KOPT-K1 (cell line): ENCODE results near the gene CUX1.

Source experiments
- H3K27ac ChIP-seq: fragments of 200-600 bp; sonication (generic); 2 replicates; pipeline ENCODE4 v1.5.1; 2016; ENCODE audit warnings: antibody characterized with exemption, mild to moderate bottlenecking, low read depth, low read length; ENCODE audit not compliant: poor library complexity, severe bottlenecking
- H3K36me3 ChIP-seq: fragments of 200-600 bp; sonication (generic); 2 replicates; pipeline ENCODE4 v1.5.1; 2017; ENCODE audit warnings: antibody characterized with exemption, mild to moderate bottlenecking, low read length, moderate library complexity; ENCODE audit not compliant: insufficient read depth
- H3K9me3 ChIP-seq: fragments of 200-600 bp; sonication (generic); 2 replicates; pipeline ENCODE4 v1.5.1; 2017; ENCODE audit warnings: antibody characterized with exemption, low read length, mild to moderate bottlenecking; ENCODE audit not compliant: insufficient read depth, poor library complexity, severe bottlenecking

The CUX1 gene

DNA sequence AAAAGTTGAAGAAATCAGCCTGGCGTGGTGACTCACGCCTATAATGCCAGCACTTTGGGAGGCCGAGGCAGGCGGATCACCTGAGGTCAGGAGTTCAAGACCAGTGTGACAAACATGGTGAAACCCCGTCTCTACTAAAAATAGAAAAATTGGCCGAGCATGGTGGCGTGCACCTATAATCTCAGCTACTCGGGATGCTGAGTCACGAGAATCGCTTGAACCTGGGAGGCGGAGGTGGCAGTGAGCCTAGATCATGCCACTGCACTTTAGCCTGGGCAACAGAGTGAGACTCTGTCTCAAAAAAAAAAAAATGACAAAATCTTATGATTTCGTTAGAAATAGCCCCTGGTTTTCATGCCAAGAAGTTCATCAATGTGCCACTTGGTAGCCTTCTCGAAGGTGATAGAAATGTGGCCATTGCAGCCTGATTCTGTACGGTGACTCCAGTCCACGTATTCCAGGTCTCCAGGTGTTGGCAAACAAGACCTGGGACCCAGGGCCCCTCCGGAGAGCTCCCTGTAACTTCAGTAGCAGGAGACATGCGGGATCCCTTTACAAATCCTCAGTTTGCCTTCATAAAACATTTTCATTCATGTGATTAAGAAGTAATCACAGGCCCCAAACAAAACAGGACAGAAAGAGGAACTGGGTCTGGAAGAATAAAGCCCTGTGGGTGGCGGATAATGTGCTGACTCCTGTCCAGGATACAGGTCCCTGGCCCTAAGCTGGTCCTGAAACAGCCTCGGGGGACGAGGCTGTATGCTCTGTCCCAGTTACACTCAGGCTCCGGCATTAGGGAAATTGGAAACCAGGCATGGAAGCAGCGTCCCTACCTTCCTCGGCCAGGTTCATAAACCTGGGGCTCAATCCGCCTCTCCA, 262.0 kb downstream of the CUX1 start:
- H3K27ac ChIP-seq: no peak overlapping the region

DNA sequence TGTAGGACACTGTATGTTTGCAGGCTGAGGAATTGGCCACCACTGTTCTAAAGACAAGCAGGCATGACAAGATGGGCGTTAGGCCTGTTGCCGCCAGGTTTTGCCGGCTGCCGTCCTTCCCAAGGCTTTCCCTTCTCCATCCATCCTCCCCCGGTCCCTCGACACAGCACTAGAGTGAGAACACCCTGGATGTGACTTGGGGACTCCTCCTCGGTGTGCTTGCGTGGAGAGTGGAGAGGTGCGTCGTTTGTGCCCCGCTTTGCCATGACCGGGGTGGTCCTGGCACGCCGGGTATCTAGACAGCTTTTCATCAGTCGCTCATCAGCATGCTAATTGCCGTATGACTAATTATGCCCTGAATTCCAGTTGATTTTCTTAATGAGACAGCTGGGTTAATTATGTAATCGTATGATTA, 262.6 kb downstream of the CUX1 start:
- Histone ChIP-seq H3K9me3 (peaks cover 36% of the 10 kb centered on the region), H3K27ac (no peak overlapping the region), H3K36me3 (peaks cover 63% of the 10 kb centered on the region)

More for the DNA sequence above, 262.0 kb downstream of the CUX1 start:
- Histone ChIP-seq H3K9me3 (peaks cover 29% of the 10 kb centered on the region), H3K36me3 (peaks cover 63% of the 10 kb centered on the region)

DNA sequence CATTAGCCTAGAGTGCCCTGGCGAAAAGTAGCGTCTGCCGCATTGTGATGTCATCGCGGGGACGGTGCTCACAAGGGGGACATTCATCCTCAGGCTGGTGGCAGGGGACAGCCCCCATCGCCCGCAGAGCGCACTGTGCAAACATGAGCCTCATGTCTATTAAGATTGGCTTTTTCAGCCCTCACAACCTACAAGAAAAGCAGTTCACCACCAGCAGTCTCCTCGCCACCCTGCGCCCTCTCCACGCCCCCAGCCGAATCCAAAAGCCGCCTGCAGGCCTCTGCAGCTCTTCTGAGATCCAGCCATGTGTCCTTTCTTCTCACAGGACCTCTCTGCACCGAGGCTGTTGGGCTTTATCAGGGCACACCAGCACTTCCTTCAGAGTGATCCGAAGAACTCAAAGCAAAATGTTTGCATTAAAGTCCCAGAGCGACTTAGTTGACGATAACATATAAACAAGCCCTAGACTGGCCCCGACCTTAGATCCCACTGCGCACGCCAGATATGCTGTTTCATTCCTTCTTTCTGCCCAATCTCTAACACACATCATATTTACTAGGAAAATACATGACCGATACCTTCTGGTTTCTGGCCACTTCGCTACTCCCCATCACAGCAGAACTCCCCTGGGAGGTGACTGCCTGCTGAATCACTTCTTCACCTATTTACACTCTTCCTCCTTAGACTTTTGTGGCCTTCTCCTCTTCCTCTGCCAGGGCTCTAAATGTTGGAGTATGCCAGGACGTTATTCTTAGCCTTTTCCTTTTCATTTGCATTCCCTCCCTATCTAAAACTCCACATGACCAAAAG, 263.2 kb downstream of the CUX1 start:
- peaks cover 42% of the 10 kb centered on the region for H3K9me3 ChIP-seq
- peaks cover 59% of the 10 kb centered on the region for H3K36me3 ChIP-seq

DNA sequence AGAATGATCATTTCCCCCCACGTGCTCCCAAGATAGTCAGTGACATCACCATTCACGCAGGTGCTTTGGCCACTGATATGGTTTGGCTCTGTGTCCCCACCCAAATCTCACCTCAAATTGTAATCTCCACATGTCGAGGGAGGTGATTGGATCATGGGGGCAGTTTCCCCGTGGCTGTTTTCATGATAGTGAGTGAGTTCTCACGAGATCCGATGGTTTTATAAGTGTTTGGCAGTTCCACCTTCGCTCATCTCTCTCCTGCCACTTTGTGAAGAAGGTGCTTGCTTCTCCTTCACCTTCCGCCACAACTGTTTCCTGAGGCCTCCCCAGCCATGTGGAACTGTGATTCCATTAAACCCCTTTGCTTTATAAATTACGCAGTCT, 263.8 kb downstream of the CUX1 start:
- H3K36me3 ChIP-seq: peaks cover 55% of the 10 kb centered on the region
- no peak overlapping the region for H3K27ac ChIP-seq
- peaks cover 46% of the 10 kb centered on the region for H3K9me3 ChIP-seq

More for the DNA sequence above, 263.2 kb downstream of the CUX1 start:
- H3K27ac ChIP-seq: no peak overlapping the region

DNA sequence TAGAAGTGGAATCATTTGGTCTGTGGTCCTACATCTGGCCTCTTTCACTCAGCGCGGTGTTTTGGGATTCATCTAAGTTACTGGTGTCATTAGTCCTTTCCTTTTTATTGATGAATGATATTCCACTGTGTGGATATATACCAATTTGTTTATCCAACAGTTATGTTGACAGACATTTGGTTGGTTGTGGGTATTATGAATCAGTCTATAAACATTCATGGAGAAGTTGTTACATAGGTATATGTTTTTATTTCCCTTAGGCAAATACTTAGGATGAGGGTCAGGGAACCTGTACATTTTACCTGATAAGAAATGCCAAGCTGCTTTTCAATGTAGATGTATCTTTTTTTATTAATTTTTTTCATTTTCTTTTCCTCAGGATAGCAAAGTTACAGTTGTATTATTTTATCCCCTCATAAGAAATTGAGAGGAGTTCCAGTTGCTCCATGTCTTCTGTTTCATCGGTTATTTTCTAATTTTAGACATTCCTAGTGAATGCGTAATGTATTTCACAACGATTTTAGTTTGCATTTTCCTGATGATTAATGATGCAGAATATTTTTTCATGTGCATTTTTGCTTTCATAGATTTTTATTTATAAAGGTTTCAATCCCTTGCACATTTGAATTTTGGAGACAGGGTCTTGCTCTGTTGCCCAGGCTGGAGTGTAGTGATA, 265.4 kb downstream of the CUX1 start:
- Histone ChIP-seq H3K36me3 (peaks cover 55% of the 10 kb centered on the region), H3K9me3 (peaks cover 57% of the 10 kb centered on the region), H3K27ac (no peak overlapping the region)

DNA sequence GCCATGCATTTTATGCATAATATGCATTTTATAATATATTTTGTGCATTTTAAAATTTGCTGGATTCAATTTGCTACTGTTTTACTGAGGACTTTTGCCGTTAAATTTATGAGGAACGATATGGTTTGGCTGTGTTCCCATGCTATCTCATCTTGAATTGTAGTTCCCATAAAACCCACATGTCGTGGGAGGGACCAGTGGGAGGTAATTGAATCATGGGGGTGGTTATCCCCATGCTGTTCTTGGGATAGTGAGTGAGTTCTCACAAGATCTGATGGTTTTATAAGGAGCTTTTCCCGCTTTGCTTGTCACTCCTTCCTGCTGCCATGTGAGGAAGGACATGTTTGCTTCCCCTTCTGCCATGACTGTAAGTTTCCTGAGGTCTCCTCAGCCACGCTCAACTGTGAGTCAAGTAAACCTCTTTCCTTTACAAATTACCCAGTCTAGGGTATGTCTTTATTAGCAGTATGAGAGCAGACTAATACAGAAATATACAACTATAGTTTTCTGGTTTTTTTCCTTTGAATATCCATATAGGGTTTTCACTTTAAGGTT, 267.9 kb downstream of the CUX1 start:
- Histone ChIP-seq H3K9me3 (peaks cover 79% of the 10 kb centered on the region), H3K27ac (no peak overlapping the region), H3K36me3 (peaks cover 41% of the 10 kb centered on the region)

DNA sequence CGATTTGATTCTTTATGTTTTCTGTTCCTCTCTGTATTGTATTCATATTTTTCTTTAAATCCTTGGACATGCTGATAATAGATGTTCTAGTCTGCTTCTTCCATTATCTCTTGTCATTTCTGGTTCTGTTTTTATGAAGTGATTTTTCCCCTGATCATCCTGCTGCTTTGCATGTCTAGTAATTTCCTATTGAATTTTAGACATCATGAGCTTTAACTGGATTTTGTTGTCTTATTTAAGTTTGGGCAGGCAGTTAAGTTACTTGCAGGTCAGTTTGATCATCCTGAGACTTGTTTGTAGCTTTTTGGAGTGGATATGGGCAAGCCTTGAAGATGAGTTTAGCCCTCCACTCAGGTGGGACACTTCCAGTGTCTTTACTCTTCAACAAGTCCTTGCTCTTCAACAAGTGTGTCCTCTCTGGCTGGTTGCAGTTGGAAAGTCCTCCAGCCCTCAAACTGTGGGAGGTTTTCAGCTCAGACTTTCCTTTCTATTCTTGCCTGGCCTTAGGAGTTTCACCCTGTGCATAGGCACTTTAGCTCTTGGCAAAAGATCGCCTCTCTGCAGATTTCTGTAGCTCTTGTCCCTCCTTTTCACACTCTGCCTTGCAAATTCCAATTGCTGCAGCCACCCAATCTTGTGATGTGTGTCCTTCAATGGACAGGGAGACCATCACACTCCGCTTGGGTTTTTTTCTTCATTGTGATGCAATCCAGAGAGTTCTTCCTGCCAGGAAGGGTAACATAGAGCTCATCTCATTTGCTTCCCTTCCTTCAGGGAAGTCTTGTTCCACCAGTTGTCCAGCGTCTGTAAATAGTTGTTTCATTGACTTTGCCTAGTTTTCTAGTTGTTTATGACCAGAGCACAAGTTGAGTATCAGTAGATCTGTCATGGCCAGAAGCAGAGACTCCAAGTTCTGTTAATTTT, 272.0 kb downstream of the CUX1 start:
- Histone ChIP-seq H3K36me3 (peaks cover 8% of the 10 kb centered on the region), H3K27ac (no peak overlapping the region), H3K9me3 (peaks cover 49% of the 10 kb centered on the region)

DNA sequence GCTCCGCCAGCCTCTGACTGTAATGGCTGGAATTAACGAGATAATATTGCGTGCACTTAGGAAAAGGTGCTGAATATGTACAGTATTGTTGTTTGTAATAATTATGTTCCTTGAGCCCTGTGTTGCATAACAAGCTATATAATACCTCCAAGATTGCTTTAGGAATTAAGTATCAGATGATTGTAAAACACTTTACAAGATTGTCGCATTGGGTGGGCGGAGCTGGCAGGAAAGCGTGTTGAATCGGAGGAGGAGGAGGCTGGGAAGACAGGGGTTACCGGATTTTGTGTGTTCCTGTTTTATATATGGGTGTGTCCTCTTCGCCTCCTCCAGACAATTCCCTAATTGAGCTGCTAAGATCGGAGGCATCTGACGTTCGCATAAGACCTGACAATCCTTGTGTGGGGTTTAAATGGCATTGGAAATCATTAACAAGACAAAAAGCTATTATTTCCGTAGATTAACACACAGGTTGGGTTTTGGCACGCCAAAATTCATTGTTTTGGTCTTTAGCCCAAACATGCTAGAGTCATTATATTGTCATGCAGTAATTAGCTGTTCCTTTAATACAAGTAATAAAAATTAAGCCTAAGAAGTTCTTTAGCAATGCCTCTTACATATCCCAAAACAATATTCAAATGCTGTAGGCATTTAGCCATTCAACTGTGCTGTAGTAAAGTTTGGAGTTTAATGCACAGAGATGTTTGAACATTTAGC, 276.3 kb downstream of the CUX1 start:
- Histone ChIP-seq H3K36me3 (peaks cover 20% of the 10 kb centered on the region), H3K9me3 (peaks cover 13% of the 10 kb centered on the region), H3K27ac (no peak overlapping the region)

DNA sequence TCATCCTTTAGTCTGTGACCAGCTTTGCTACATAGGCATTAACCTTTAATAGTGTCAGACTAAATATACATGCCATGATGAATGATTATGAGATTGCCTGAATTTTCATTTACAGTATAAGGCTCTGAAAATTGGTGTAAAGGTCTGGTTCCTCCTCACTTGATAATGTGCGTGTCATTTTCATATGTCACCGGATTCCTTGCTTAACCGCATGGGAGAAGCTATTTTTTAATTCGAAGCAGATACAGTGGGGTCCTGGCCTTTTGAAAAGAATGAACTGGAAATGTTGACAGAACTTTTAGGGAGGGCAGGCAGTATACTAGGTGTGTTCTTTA, 276.9 kb downstream of the CUX1 start:
- Histone ChIP-seq H3K36me3 (peaks cover 25% of the 10 kb centered on the region), H3K9me3 (peaks cover 8% of the 10 kb centered on the region), H3K27ac (no peak overlapping the region)

DNA sequence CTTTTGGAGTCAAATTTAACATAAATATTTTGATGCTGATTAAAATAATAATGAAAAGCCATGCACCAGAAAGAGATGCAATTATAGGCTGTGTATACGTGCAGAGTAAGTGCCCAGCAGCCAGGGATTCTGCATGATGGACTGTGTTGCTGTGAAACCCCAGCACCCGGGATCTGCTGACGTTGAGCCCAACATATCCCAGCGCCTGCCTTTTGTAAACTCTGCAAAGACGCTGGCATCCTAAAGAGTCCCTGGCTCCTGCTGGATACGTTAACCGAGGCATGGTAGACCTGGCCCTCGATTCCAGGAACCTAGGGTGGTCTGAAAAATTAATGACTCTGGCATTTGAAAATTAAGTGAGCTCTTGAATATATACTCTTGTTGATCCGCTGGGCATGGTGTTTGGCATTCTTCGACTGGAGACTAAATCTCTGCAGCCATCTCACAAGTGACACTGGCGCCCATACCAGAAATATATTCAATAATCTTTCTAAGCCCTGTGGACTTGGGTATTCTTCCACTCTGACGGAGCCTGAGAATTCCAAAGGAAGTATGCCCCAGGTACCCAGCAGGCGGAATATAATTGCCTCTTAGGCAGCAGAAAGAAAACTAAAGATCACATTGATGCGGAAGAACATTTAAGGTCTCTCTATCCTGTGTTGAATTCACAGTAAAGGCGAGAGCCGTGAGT, 278.0 kb downstream of the CUX1 start:
- Histone ChIP-seq H3K9me3 (no peaks in the 10 kb centered on the region), H3K27ac (no peak overlapping the region), H3K36me3 (peaks cover 37% of the 10 kb centered on the region)

DNA sequence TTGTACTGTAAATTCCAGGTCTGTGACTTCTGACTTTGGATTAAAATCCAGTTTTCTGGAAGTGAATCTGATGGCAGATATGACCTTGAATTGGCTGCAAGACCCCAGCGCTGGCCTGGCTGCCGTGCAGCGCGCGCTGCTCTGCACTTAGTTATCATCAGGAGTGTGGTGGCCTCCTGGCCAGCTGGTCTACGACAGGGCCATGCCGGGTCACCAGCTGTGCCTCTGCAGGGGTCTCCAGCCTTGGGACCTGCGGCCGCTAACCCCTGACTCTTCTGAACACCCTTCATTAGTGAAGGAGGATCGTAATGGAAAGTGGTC, 278.5 kb downstream of the CUX1 start:
- H3K9me3 ChIP-seq: no peaks in the 10 kb centered on the region
- H3K36me3 ChIP-seq: peaks cover 42% of the 10 kb centered on the region
- H3K27ac ChIP-seq: no peak overlapping the region

DNA sequence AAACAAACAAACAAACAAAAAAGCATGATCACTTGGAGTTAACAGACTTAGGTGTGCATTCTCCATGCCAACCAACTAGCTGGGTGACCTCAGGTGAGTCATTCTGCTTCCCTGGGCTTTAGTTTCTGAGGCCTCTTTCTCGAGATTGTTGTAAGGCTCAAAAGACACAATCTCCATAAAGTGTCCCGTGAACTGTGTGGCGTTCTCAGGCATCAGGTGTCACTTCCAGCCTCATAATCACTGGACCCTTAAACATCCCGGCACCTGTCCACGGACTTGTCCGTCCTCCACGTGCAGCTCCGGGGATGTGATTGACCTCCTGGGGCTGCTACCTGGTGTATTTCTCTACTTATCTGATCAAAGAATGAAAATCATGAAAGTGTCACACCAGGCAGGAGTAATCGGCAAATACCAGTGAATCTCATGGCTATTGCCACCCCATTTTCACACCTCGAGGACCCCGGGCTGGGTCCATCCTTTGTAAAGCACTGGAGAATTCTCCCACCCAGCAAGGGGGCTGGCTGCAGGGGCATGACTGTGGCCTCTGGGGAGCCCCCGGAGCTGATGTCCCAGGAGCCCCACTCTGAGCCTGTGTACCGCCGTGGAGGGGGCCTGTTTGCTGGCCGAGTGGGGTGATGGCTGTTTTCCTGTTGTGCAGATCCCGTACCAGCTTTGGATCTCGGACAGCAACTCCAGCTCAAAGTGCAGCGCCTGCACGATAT, 279.4 kb downstream of the CUX1 start:
- no peaks in the 10 kb centered on the region for H3K9me3 ChIP-seq
- no peak overlapping the region for H3K27ac ChIP-seq
- H3K36me3 ChIP-seq: peaks cover 51% of the 10 kb centered on the region
